Activated naive CD4-positive, alpha-beta T cell treated with anti-CD3 and anti-CD28 coated beads for 36 hours (primary cell): Measurements from ENCODE around the gene MGLL. TPM values are rescaled to one million over a fixed set of nuclear protein-coding genes. Genes with fewer than 3 reads are reported as not detected.
A peak's percentile ranks its signal among the peaks of the same experiment; 100 is the strongest.

Experiments
- CTCF ChIA-PET: fragments of 350-600 bp; sonication (Branson Sonifier 250); formaldehyde crosslinking; loops from one replicate; lab custom pipeline; 2021; ENCODE audit warnings: antibody characterized with exemption; lab: Charles Lee
- DNase-seq: peaks from one replicate; pipeline ENCODE4 v3.0.0-alpha.2; 2020
- H3K27ac Mint-ChIP-seq: one replicate; pipeline ENCODE4 v1.8.0; 2021; ENCODE audit warnings: mild to moderate bottlenecking, mixed read lengths
- H3K27me3 Mint-ChIP-seq: one replicate; pipeline ENCODE4 v1.8.0; 2021; ENCODE audit warnings: low read depth, mixed read lengths
- H3K36me3 Mint-ChIP-seq: one replicate; pipeline ENCODE4 v1.8.0; 2021; ENCODE audit warnings: low read depth, mixed read lengths
- H3K4me1 Mint-ChIP-seq: one replicate; pipeline ENCODE4 v1.8.0; 2021; ENCODE audit warnings: low read depth, mixed read lengths
- H3K4me3 Mint-ChIP-seq: one replicate; pipeline ENCODE4 v1.8.0; 2021; ENCODE audit warnings: mild to moderate bottlenecking, moderate library complexity, mixed read lengths
- H3K9me3 Mint-ChIP-seq: one replicate; pipeline ENCODE4 v1.8.0; 2021; ENCODE audit warnings: mixed read lengths
- intact Hi-C: fragments of 100-400 bp; cut with micrococcal nuclease; formaldehyde crosslinking; loops from one replicate; pipeline ENCODE4 v1.15.1; 2023
- total RNA-seq, 2 experiments: library from RNA; stranded (reverse); gene quantifications; one replicate each; pipeline ENCODE4 v1.2.3, GENCODE V29; 2021

MGLL gene
- total RNA-seq, 2 experiments from 2014 or later = 0.14 to 0.25 TPM

GRCh38 chr3:127694467-127695215 lies 127.7 kb downstream of the MGLL start:
- peak; percentile 63 for DNase-seq
- H3K4me3 Mint-ChIP-seq = no peak overlapping the region
- intact Hi-C loops = loop anchor here (1.0 to 5.0 kb wide), 3 partner anchors 42 to 119 kb away; partner anchors contain the start of gene MCM2
- no peaks in the 10 kb centered on the region for H3K27me3 Mint-ChIP-seq
- no peak overlapping the region for H3K27ac Mint-ChIP-seq
- CTCF ChIA-PET = interaction anchor here (0.6 to 2.3 kb wide), 11 partner anchors 12 to 591 kb away, joined by 3 to 13 read pairs (median 3); no protein-coding TSS in a partner anchor
- H3K9me3 Mint-ChIP-seq = no peaks in the 10 kb centered on the region
- H3K36me3 Mint-ChIP-seq = no peaks in the 10 kb centered on the region
- H3K4me1 Mint-ChIP-seq = no peaks in the 10 kb centered on the region

- Mint-ChIP-seq H3K4me1 (no peaks in the 10 kb centered on the region), H3K4me3 (no peak overlapping the region), H3K27me3 (no peaks in the 10 kb centered on the region), H3K36me3 (no peaks in the 10 kb centered on the region), H3K27ac (no peak overlapping the region), H3K9me3 (no peaks in the 10 kb centered on the region)
- DNase-seq = no peak
- intact Hi-C loops = no loop called here
- CTCF ChIA-PET = interaction anchor here (1.6 kb wide), 1 partner anchor 115 kb away, joined by 4 read pairs; no protein-coding TSS in a partner anchor
Measured at GRCh38 chr3:127693336-127693843, 128.9 kb downstream of the MGLL start.

- DNase-seq = no peak
- Mint-ChIP-seq H3K4me1 (no peaks in the 10 kb centered on the region), H3K27ac (no peak overlapping the region), H3K27me3 (no peaks in the 10 kb centered on the region), H3K36me3 (no peaks in the 10 kb centered on the region), H3K4me3 (no peak overlapping the region), H3K9me3 (no peaks in the 10 kb centered on the region)
- intact Hi-C loops = no loop called here
- CTCF ChIA-PET = interaction anchor here (0.6 kb wide), 1 partner anchor 117 kb away, joined by 3 read pairs; no protein-coding TSS in a partner anchor
Measured at GRCh38 chr3:127692501-127693335, 129.6 kb downstream of the MGLL start.

- no peaks in the 10 kb centered on the region for H3K9me3 Mint-ChIP-seq
- no peak overlapping the region for H3K27ac Mint-ChIP-seq
- CTCF ChIA-PET = interaction anchor here (0.6 kb wide), 1 partner anchor 117 kb away, joined by 3 read pairs; no protein-coding TSS in a partner anchor
- H3K36me3 Mint-ChIP-seq = no peaks in the 10 kb centered on the region
- H3K4me1 Mint-ChIP-seq = no peaks in the 10 kb centered on the region
- intact Hi-C loops = no loop called here
- H3K27me3 Mint-ChIP-seq = no peaks in the 10 kb centered on the region
- H3K4me3 Mint-ChIP-seq = no peak overlapping the region
- DNase-seq = no peak
Measured at GRCh38 chr3:127691974-127692373, 130.3 kb downstream of the MGLL start.

- DNase-seq = no peak
- no peak overlapping the region for H3K27ac Mint-ChIP-seq
- CTCF ChIA-PET = no interaction called here
Measured at GRCh38 chr3:127691489-127691888, 130.8 kb downstream of the MGLL start.

GRCh38 chr3:127690823-127691452 lies 131.4 kb downstream of the MGLL start:
- intact Hi-C loops = no loop called here
- Mint-ChIP-seq H3K36me3 (no peaks in the 10 kb centered on the region), H3K27me3 (no peaks in the 10 kb centered on the region), H3K9me3 (no peaks in the 10 kb centered on the region), H3K4me3 (no peak overlapping the region), H3K27ac (no peak overlapping the region), H3K4me1 (no peaks in the 10 kb centered on the region)
- CTCF ChIA-PET = no interaction called here
- DNase-seq = no peak

More at GRCh38 chr3:127691489-127691888, 130.8 kb downstream of the MGLL start:
- no peaks in the 10 kb centered on the region for H3K27me3 Mint-ChIP-seq
- H3K4me3 Mint-ChIP-seq = no peak overlapping the region
- no peaks in the 10 kb centered on the region for H3K9me3 Mint-ChIP-seq
- intact Hi-C loops = no loop called here
- H3K36me3 Mint-ChIP-seq = no peaks in the 10 kb centered on the region
- no peaks in the 10 kb centered on the region for H3K4me1 Mint-ChIP-seq

GRCh38 chr3:127690106-127690505 lies 132.2 kb downstream of the MGLL start:
- CTCF ChIA-PET = no interaction called here
- no peaks in the 10 kb centered on the region for H3K9me3 Mint-ChIP-seq
- no peak overlapping the region for H3K27ac Mint-ChIP-seq
- no peak overlapping the region for H3K4me3 Mint-ChIP-seq
- H3K27me3 Mint-ChIP-seq = no peaks in the 10 kb centered on the region
- no peak for DNase-seq
- intact Hi-C loops = no loop called here
- no peaks in the 10 kb centered on the region for H3K4me1 Mint-ChIP-seq
- no peaks in the 10 kb centered on the region for H3K36me3 Mint-ChIP-seq

- CTCF ChIA-PET = interaction anchor here (0.7 kb wide), 1 partner anchor 14 kb away, joined by 3 read pairs; no protein-coding TSS in a partner anchor
- H3K36me3 Mint-ChIP-seq = no peaks in the 10 kb centered on the region
- no peaks in the 10 kb centered on the region for H3K27me3 Mint-ChIP-seq
Measured at GRCh38 chr3:127689266-127689860, 133.0 kb downstream of the MGLL start.

GRCh38 chr3:127688416-127689265 lies 133.7 kb downstream of the MGLL start:
- Mint-ChIP-seq H3K4me3 (no peak overlapping the region), H3K27ac (no peak overlapping the region), H3K9me3 (no peaks in the 10 kb centered on the region), H3K4me1 (peaks cover 7% of the 10 kb centered on the region), H3K27me3 (no peaks in the 10 kb centered on the region), H3K36me3 (no peaks in the 10 kb centered on the region)
- intact Hi-C loops = no loop called here
- no peak for DNase-seq
- CTCF ChIA-PET = interaction anchor here (0.7 kb wide), 1 partner anchor 13 kb away, joined by 3 read pairs; no protein-coding TSS in a partner anchor

More at GRCh38 chr3:127689266-127689860, 133.0 kb downstream of the MGLL start:
- no peak for DNase-seq
- H3K27ac Mint-ChIP-seq = no peak overlapping the region
- no peaks in the 10 kb centered on the region for H3K4me1 Mint-ChIP-seq
- H3K4me3 Mint-ChIP-seq = no peak overlapping the region
- intact Hi-C loops = no loop called here
- H3K9me3 Mint-ChIP-seq = no peaks in the 10 kb centered on the region

GRCh38 chr3:127688022-127688415 lies 134.3 kb downstream of the MGLL start:
- CTCF ChIA-PET = no interaction called here
- intact Hi-C loops = no loop called here
- no peaks in the 10 kb centered on the region for H3K9me3 Mint-ChIP-seq
- H3K27me3 Mint-ChIP-seq = no peaks in the 10 kb centered on the region
- H3K36me3 Mint-ChIP-seq = no peaks in the 10 kb centered on the region
- peaks cover 11% of the 10 kb centered on the region for H3K4me1 Mint-ChIP-seq
- H3K27ac Mint-ChIP-seq = no peak overlapping the region
- no peak overlapping the region for H3K4me3 Mint-ChIP-seq
- no peak for DNase-seq

- CTCF ChIA-PET = no interaction called here
- Mint-ChIP-seq H3K4me1 (peaks cover 11% of the 10 kb centered on the region), H3K9me3 (no peaks in the 10 kb centered on the region), H3K36me3 (no peaks in the 10 kb centered on the region), H3K27me3 (no peaks in the 10 kb centered on the region), H3K27ac (no peak overlapping the region), H3K4me3 (no peak overlapping the region)
- no peak for DNase-seq
- intact Hi-C loops = no loop called here
Measured at GRCh38 chr3:127687228-127687737, 135.0 kb downstream of the MGLL start.
